ENCODE measurements around the gene KCTD1.

Gene KCTD1

DNA sequence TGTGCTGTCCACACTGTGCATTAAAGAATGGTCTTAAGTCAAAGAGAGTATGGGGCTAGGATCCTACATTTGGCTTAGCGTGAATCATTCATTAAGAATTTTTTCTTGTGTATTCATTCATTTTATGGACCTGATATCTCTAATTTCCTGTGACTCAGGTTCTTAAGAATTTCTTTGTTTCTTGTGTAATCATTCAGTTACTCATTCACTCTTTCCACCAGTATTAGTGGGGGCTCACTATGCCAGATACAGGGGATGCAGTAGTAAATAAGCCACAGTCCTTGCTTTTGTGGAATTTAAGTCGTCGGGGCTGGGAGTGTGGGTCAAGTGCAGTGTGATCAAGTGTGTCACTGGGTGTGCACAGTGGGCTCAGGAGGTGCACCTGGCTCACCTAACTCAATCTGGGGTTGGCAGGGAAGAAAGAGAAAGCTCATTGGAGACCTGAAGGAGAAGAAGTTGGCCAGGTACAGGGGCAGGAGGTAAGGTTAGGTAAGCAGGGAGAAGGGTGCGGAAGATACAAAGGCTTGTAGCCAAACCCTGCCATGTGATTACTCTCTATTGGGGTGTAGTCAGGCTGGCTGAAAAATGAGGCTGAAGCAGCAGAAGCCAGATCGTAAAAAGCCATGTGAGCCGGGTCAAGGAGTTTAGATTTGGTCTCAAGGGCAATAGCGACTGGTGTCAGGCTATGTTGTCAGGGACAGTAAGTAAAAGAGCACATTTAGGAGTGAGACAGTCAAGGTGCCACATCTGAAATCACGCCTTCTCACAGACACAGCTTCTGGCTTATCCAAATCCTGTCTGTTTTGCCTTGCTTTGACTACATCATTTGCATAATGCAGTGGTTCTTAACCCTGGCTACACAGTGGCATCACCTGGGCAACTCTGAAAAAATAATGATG, 67.2 kb downstream of the KCTD1 start:
- no peak for DNase-seq

DNA sequence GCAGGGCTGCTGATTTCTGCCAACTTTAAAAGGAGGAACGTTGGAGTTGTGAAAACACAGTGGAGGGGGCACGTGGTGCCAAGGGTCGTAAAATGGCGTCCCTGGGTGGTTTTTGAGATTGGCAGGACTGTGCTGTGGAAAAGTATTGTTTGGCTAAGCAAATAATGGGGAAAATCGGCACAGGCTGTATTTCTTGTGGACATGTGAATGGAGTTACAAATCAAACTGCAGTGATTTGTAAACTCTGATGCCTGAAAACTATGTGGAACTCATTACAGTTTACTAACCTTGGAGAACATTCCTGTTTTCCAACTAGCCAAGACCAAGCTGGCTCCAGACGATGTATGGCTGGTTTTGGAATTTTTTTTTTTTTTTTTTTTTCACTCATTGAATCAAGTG, 68.7 kb downstream of the KCTD1 start:
- DNase-seq = no peak

DNA sequence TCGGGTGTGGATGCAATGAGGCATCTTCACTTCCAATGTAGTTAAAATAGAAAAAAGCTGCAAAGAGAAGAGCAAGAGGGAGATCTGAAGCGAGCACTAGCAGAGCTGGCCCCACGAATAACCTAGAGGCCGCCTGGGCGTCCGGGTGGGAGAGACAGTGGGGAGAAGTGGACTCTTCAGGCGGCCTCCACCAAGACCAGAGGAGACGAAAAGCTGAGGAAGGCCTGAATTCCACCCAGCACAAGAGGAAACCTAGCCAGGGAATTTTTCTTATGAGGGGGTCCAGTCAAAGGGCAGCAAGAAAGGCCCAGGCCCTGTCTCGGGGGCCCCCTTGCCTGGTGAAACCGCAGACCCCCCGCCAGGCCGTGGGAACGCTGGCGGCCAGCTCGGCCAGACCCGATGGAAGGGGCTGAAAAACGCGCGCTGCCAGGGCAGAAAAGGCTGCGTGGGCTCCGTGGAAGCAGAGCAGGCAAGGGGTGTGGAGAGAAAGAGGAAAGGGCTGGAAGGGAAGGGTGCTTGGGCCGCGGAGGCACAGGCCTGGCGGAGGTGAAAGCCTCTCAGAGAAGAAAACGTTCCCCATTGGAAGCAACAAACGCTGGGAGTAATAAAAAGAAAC, 69.2 kb downstream of the KCTD1 start:
- DNase-seq = no peak

DNA sequence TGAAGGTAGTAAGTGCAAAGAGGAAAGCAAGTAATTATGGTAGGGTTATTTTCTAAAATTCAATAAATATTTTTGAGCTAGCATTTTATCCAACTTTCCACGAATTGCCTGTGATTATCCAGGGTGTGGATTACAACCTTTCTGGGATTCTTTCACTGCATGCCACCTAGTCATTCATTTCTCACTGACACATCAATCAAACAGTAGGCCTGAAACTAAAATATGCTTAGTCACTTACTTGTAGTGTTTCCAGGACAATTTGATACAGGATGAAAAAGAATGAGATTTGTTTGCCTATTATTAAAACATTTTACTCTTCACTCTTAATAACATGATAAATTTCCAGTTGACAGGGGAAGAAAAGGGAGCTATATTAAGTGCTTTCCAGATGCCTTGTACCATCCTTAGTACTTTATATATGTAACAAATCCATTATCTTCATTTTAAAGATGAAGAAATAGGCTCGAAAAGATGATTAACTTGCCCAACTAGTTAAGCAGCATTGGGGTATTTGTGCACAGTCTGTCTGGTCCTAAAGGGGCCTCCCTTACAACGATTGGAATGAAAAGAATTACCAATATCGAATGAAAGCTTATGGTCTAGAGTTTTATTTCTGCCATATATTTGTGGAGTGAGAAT, 70.4 kb downstream of the KCTD1 start:
- no peak for DNase-seq

DNA sequence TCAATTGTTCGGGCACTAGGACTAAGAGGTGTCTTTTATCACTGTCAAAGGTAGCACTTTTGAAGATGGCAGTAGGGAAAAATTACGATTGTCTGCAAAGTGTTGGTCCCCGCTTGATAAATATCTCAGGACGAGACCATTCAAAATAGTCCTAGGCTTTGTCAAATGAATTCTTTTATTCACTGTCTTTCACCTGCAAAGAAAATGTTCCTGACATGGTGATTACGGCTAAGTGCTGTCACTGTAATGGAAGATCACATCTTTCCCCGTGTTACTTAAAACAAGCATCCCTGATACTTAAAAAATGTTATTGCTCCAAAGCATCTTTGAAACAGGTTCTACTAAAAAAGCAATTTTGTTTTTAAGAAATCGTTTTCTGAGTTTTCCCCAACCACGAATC, 71.7 kb downstream of the KCTD1 start:
- DNase-seq = no peak

DNA sequence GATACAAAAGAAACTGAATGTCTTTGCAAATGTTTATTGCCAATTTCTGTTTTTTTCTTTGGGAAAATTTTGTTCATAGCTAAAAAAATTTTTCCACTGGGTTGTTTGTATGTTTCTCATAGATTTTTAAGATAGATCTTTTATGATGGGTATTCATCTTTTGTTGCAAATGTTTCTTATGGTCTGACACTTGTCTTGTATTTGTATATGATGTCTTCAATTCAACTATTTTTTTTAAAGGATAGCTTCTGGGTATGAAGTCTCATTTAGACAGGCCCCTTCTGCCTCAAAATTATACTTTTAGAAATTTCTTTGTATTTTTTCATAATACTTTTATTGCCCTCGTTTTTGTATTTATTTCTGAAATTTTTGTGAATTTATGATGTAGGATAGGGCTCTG, 73.8 kb downstream of the KCTD1 start:
- DNase-seq = no peak

DNA sequence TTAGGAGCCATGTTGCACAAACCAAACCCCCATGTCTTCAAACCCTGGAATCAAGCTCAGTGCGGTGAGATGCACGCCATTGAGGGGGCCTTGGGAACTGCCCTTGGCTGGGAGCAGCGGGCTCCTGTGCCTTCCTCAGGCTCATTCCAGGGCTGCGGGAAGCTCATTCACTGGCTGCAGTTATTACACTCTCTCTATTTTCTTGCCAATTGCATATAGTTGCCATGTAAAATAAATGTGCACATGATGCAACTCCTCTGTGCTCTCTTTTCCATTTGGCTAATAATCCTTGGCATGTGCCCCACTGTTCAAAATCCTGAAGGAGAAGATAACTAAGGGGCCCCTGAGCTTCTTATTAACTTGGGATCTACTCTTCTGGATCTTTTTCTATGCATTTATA, 74.7 kb downstream of the KCTD1 start:
- DNase-seq = no peak

DNA sequence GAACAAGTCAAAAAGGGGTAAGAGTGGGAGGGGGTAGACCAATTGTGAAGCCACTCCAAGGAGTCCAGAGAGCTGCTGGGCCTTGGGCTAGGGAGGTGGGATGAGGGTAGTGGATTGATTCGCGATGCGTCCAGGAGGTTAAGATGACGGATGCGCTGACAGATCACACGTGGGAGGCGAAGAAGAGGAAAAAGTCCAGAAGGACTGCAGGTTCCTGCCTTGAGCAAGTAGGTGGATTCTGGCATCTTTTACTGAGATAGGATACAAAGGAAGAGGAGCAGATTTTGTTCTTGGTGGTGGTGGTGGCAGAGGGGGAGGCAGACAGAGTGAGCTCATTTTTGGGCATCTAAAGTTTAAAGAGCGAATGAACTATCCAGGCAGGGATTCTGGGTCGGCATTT, 76.5 kb downstream of the KCTD1 start:
- DNase-seq = no peak

DNA sequence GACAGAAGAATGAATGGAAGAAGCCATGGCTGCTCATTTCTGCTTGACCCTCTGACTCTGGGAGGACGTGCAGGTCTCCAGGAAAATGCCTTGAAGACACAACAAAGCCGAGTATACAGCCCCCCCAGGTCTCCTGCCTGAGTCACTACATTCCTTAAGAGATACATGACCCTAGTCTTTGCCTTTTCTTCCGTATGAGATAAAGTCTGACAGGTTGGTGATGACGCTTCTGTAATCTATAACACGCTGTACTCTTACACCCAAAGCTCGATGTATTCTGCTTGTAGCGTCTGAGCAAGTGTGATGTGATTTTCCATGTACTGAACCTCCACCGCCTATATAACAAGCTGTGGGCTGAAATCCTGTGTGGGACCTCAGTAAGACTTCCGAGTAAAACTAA, 77.3 kb downstream of the KCTD1 start:
- no peak for DNase-seq

DNA sequence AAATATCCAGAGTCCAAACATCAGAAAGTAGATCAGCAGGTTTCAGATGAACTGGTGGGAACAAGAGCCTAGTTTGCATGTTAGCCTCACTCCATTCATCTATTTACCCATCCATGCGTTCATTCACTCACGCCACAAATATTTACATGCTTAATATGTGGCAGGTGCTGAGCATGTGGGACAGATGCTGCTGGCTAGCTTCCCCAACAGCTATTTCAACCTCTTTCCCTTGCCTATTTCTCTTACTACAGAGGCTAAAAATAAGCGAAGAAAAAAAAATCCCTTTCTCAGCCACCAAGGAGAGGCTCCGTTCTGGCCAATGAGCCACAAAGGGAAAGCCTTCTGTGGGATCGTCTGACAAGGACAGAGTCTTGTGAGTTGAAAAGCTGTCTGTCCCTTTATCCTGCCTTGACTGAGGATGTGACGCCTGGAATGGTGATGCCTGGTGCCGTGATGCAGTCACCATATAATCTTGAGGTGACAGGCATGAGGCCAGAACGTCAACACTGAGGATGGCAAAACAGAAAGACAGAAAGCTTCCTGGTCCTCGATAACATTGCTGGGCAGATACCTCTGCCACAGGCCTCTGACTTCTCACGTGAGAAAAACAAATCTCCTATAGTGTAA, 78.2 kb downstream of the KCTD1 start:
- DNase-seq = no peak

DNA sequence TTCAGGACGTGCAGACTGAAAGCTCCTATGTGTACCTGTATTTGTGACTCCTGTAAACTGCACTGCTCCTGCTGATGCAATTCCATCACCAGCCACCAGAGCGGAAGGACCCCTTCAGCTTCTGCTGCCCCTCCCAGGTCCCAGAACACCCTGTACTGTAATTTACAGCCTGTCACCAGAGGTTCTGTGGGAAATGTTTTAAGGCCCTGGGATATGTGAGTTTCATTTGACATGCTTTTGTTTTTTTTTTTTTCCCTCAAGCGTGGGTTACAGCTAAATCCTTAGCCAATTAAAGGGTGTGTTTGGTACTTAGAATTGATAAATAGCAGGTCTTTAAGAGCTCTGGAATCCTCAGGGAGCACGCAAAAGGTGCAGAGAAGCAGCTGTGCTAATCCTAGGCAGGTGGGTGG, 79.4 kb downstream of the KCTD1 start:
- DNase-seq = no peak

DNA sequence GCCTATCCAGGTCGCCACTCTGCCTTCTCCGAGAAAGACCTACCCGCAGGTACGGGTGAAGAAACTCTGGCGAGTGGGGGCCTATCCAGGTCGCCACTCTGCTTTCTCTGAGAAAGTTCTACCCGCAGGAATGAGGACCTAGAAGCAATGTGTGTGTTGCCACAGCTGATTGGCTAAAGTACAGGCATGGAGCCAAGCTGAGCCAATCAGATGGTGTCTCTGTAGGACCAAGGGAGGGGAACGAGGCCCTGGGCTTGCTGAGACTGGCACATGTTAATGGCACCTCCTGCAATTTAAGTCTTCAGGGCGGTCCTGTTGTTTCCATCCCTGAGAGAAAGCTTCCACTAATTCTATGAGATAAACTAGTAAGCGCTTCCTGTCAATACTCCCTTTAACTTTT, 82.3 kb downstream of the KCTD1 start:
- DNase-seq = no peak

DNA sequence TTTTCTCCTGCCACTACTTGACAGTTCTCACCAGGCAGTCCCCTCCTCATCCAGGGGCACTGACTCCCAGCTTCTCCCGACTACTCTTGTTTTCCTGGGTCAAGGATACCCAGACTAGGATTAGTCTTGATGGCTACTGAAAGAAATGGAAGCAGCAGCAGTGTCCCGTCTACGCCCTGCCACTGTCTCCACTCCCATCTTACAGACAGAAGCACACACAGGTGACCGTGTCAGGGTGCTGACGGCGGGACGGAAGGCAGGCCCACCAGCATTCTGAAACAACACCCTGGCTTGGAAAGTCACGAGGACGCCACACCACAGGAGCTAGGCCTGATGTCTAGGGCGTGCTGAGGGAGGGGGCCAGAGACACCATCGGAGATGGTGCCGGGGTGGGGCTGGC, 82.9 kb downstream of the KCTD1 start:
- no peak for DNase-seq

DNA sequence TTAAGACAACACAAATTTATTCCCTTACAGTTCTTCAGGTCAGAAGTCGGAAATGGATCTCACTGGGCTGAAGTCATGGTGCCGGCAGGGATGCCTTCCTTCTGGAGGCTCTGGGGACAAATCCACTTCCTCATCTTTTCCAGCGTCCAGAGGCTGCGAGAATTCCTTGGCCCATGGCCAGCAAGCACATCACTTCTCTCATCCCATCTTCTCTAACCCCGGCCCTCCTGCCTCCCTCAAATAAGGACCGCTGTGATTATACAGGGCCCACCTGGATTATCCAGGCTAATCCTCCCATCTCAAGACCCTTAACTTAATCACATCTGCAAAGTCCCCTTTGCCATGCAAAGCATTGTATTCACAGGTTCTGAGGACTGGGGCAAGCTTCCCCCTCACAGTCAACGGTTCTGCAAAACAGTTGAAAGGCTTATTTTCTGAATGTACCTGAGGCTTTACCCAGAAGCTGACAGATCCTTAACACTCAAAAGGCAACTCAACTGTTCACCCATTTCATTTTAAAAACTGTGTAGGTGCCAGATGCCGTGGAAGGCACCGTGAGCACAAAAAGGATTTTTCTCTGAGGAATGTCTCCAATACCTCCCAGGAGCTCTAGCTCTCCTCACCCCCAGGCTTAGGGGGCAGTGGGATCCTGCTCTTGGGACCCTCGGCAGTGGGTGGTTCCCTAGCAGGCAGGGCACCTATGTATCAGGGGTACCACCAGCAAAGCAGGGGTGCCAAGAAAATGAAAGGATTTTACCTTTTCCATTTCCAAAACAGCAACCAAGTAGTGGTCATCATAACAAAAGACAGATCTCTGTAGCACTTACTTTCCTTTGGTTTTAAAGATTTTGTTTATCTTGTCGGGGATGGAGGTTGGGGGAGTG, 84.0 kb downstream of the KCTD1 start:
- DNase-seq = no peak

DNA sequence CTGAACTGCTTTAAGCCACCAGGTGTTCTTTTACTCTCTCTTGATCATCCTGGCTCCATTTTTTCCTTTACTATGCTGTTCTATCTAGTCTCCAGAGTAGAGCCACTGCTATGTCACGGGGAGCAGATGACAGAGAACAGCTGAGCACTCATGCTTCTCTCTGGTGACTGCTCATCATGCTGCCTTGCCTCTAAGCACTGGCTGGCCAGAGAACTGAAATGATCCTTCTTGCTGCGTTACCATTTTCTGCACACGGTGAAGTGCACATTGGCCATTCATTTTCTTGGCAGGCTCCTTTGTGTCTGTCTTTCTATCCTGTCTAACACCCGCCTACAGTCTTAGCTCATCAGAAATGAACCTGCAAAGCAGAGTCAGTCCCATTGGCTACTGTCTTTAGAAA, 86.0 kb downstream of the KCTD1 start:
- no peak for DNase-seq

DNA sequence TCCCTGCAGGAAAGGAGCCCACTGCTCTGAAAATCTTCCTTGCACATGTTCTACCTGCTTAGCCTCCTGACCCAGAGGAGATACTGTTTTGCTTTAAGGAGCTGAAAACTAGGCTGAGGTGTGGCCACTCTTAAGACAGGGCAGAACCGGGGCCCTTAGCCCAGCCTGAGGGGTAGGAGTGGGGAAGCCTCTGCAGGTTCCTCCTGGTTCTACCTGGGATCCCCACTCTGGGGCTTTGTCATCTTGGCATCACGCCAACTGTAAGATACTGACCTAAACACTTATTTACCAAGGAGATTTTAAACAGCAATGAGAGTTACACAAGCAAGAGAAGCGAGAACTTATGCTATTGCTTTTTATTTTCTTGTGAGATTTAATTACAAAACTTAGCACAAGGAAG, 86.9 kb downstream of the KCTD1 start:
- no peak for DNase-seq

DNA sequence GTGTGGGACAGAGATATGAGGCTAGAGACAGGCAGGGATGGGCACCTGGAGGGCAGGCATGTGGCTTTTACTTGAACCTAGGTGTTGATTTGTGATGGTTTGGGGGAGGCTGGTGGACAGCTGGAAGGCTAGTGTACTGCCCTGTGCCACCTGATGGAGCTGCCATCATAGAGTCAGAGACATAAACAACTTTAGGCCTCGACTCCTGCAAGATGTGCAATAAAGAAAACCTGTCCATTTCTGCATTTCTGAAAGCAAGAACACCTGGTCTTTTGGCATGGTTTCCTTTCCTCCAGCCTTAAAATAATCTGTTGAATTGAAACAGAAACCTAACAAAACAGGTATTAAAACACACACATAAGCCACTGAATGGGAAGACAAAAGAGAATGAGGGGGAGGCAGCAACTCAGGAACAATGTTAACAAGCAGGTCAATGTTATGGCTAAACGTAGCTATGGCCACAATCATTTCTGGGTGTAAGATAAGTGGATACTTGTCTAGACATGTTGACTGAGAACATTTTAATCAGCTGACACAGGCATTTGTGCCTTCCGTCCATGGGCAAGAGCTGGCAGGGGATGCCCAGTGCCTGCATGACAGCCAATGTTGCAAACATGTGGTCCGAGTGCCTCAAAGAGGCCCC, 87.8 kb downstream of the KCTD1 start:
- DNase-seq = no peak

DNA sequence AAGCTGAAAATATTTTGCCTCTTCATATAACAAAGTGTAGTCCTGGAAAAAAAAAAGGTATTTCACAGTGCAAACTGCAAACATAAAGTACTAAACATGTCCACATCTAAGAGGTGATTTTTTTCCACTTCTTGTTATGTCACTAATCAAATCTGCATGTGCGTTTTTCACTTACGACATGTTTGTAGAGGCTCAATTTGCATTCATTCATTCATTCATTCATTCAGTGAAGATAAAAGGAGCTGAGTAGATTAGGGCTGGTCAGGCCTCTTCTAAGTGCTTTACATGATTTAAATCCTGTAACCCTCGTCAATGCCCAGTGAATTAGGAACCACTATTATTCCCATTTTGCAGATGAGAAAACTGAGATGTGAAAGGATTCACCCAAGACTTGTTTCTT, 88.5 kb downstream of the KCTD1 start:
- DNase-seq = no peak

DNA sequence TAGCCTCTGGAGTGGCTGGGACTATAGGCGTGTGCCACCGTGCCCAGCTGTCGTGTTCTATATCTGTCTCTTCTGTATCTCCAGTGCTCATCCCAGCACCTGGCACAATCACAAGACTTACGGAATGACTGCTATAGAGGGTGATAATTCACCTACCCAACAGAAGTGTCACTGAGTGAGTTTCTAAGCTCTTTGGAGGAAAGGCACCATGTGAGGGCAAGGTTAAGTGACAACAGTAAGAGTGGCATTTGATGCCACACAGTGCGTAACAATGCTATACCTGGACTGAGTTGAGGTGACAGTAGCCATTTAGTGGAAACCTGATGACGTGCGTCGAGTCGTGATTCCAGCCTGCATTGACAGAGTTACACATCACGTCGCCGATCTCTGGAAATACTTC, 89.0 kb downstream of the KCTD1 start:
- DNase-seq = no peak

DNA sequence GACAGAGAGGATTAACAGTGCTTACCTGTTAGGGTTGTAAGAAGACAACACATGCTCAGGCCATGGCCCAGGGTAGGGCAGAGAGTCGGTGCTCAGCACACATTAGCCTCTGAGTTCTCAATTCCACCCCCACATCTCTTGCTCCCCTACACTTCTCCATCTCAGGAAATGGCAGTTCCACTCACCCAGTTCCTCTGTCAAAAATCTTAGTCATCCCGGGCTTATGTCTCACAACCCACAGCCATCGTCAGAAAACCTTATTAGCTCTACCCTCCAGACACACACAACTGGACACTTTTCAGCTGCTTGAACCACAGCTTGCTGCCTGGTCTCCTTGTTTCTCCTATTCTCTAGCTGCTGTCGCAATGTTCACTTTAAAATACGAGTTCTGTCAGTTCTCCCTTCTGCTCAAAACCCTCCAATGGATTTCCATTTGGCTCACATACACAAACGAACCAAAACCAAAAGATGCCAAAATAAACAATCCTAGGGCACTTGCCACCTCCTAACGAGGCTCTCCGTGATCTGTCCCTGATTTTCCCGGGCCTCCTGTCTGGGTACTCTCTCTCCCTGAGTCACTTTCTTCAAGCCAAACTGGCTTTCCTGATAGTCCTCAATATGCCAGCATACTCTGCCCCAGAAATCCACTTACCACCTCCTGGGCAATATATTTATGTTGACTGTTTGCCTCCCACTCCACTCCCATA, 89.7 kb downstream of the KCTD1 start:
- no peak for DNase-seq

DNA sequence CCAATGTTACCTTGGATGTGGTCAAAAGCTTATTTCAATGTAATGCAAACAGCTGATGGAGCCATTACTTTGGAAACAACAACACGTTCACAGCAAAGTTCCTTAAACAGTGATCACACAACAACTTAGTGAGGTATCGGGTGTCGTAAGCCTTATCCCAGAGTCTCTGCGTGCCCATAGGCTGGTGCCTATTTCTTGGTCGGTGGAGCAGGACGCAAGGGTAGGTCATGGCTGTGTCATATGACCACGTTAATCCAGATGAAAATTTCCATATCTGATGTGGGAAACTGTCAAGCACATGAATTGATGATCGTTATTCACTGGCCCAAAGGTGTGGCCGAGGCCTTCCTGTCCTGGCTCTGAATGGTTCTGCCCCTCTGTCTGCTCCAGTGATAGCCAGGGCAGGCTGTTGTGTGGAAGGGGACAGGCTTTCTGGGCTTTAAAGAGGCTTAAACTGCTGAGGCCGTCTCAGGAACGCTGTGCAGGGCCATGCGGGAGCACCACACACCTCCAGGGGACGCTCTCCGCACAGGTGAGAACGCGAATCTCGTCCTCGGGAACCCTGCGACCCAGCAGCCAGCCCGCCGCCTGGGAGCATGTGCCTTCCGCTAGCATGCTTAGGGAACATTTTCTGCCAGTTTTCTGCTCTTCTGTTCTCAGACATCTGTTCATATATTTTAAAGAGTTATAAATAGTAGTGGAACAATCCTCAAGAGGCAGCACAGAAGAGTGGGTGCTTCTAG, 90.6 kb downstream of the KCTD1 start:
- no peak for DNase-seq
